Dendritic cell treated with granulocyte-macrophage colony-stimulating factor and Interleukin-4, amounts not matched to agents 40 ng/mL and 50 ng/mL, for 4 days (primary cell): ENCODE measurements around the gene OCA2.
"Not testable (repeated sequence)": the region's sequence is repeated elsewhere in the genome, so short reads cannot be mapped to it uniquely, and the experiment has no call there.

Experiments used
- H3K27ac Mint-ChIP-seq: one replicate; pipeline ENCODE4 v1.8.0; 2022; ENCODE audit warnings: mild to moderate bottlenecking, mixed read lengths
- H3K27me3 Mint-ChIP-seq: one replicate; pipeline ENCODE4 v1.8.0; 2022; ENCODE audit warnings: mild to moderate bottlenecking, mixed read lengths
- H3K36me3 Mint-ChIP-seq: one replicate; pipeline ENCODE4 v1.8.0; 2022; ENCODE audit warnings: low read depth, mixed read lengths
- H3K4me1 Mint-ChIP-seq: one replicate; pipeline ENCODE4 v1.8.0; 2022; ENCODE audit warnings: low read depth, mixed read lengths
- H3K4me3 Mint-ChIP-seq: one replicate; pipeline ENCODE4 v1.8.0; 2022; ENCODE audit warnings: mild to moderate bottlenecking, moderate library complexity, mixed read lengths
- H3K9me3 Mint-ChIP-seq: one replicate; pipeline ENCODE4 v1.8.0; 2022; ENCODE audit warnings: mixed read lengths
- intact Hi-C: fragments of 100-400 bp; cut with micrococcal nuclease; formaldehyde crosslinking; loops from one replicate; pipeline ENCODE4 v1.15.0; 2022

Gene OCA2

GRCh38 chr15:27776501-27776900, 322.6 kb downstream of the OCA2 start:
- Mint-ChIP-seq H3K4me1 (no peaks in the 10 kb centered on the region), H3K4me3 (no peak overlapping the region), H3K27me3 (no peaks in the 10 kb centered on the region), H3K36me3 (no peaks in the 10 kb centered on the region), H3K27ac (no peak overlapping the region), H3K9me3 (peaks cover 41% of the 10 kb centered on the region)
- intact Hi-C loops = no loop called here

DNA sequence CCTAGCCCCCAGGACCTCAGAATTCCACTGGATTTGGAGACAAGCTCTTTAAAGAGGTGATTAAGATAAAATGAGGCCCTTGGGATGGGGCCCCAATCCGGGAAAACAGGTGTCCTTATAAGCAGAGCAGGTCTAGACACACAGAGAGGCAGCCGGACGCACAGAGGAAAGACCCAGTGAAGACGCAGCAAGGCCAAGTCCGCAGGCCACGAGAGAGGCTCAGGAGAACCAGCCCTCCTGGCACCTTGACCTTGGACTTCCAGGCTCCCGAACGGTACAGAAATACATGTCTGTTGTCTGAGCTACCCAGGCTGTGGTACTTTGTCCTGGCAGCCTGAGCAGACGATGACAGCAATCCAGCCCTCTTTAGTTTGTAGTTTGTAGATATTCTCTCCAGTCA, 324.5 kb downstream of the OCA2 start:
- Mint-ChIP-seq H3K4me1 (no peaks in the 10 kb centered on the region), H3K4me3 (no peak overlapping the region)
- intact Hi-C loops = no loop called here

DNA sequence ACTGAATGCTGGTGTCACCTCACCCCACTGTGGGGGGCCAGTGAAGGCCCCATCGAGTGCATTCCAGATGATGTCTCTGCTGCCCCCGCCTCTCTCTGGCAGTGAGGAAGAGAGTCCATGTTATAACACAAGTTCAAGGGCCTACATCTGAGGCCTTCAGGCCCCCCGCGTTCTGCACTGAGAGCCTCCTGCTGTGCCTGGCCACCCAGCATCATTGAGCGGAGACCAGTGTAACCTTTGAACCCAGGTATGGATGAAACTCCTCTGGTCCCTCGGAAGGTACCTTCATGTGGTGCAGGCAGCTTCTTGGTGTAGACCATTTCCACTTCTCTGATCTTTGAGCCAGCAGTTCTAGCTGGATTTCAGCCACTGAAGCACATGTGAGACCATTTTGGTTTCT, 324.9 kb downstream of the OCA2 start:
- H3K36me3 Mint-ChIP-seq = no peaks in the 10 kb centered on the region
- H3K27ac Mint-ChIP-seq = no peak overlapping the region
- H3K4me1 Mint-ChIP-seq = no peaks in the 10 kb centered on the region
- H3K9me3 Mint-ChIP-seq = peaks cover 59% of the 10 kb centered on the region
- intact Hi-C loops = no loop called here
- H3K27me3 Mint-ChIP-seq = no peaks in the 10 kb centered on the region
- no peak overlapping the region for H3K4me3 Mint-ChIP-seq

More for the DNA sequence above, 324.5 kb downstream of the OCA2 start:
- no peaks in the 10 kb centered on the region for H3K27me3 Mint-ChIP-seq
- no peak overlapping the region for H3K27ac Mint-ChIP-seq
- peaks cover 57% of the 10 kb centered on the region for H3K9me3 Mint-ChIP-seq
- no peaks in the 10 kb centered on the region for H3K36me3 Mint-ChIP-seq

- Mint-ChIP-seq H3K36me3 (no peaks in the 10 kb centered on the region), H3K4me3 (no peak overlapping the region)
- intact Hi-C loops = no loop called here
Measured at GRCh38 chr15:27771892-27772291, 327.2 kb downstream of the OCA2 start.

GRCh38 chr15:27770769-27771554, 328.2 kb downstream of the OCA2 start:
- intact Hi-C loops = no loop called here
- H3K27ac Mint-ChIP-seq = no peak overlapping the region
- H3K27me3 Mint-ChIP-seq = no peaks in the 10 kb centered on the region
- peaks cover 76% of the 10 kb centered on the region for H3K9me3 Mint-ChIP-seq
- H3K36me3 Mint-ChIP-seq = no peaks in the 10 kb centered on the region
- no peak overlapping the region for H3K4me3 Mint-ChIP-seq
- H3K4me1 Mint-ChIP-seq = no peaks in the 10 kb centered on the region

More at GRCh38 chr15:27771892-27772291, 327.2 kb downstream of the OCA2 start:
- no peaks in the 10 kb centered on the region for H3K27me3 Mint-ChIP-seq
- peaks cover 77% of the 10 kb centered on the region for H3K9me3 Mint-ChIP-seq
- H3K4me1 Mint-ChIP-seq = no peaks in the 10 kb centered on the region
- no peak overlapping the region for H3K27ac Mint-ChIP-seq

- no peaks in the 10 kb centered on the region for H3K4me1 Mint-ChIP-seq
- H3K36me3 Mint-ChIP-seq = no peaks in the 10 kb centered on the region
- no peak overlapping the region for H3K27ac Mint-ChIP-seq
- H3K27me3 Mint-ChIP-seq = no peaks in the 10 kb centered on the region
- intact Hi-C loops = no loop called here
- H3K4me3 Mint-ChIP-seq = no peak overlapping the region
- H3K9me3 Mint-ChIP-seq = peaks cover 69% of the 10 kb centered on the region
Measured at GRCh38 chr15:27770086-27770607, 329.0 kb downstream of the OCA2 start.

- H3K4me3 Mint-ChIP-seq = no peak overlapping the region
- no peaks in the 10 kb centered on the region for H3K27me3 Mint-ChIP-seq
- H3K36me3 Mint-ChIP-seq = no peaks in the 10 kb centered on the region
- intact Hi-C loops = no loop called here
- peaks cover 69% of the 10 kb centered on the region for H3K9me3 Mint-ChIP-seq
- no peaks in the 10 kb centered on the region for H3K4me1 Mint-ChIP-seq
- no peak overlapping the region for H3K27ac Mint-ChIP-seq
Measured at GRCh38 chr15:27769652-27770051, 329.5 kb downstream of the OCA2 start.

DNA sequence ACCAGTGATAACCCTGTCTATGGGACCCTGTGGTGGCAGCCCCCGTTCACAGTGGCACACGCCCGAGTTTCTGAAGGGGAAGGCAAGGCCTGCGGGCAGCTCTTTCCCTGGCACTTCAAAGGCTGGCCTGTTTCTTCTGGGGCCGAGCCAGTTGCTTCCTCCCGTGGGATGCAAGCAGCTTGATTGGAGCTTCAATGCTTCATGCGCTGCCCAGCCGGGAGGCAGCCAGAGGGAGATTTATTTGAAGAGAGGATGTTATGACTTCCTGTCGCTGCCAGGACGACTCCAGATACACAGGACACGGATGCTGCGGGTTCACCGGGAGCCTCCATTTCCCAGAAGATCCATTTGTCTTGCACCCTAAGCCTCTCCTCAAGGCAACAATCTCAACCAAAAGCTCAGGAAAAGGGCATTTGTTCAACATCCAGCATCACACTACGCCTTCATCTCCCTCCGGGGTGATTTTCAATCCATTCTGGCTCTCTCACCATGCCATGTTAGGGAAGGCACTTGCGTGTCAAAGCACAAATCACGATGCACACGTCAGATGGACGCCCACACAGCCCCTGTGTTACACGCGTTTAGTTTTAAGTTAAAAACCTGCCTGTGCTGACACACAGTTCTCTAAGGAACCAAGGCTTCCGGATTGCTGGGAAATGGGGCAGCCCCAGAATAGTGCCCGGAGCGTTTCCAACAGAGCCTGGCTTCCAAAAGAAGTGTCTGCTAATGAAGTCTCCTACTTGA, 330.2 kb downstream of the OCA2 start:
- Mint-ChIP-seq H3K9me3 (peaks cover 69% of the 10 kb centered on the region), H3K27me3 (no peaks in the 10 kb centered on the region), H3K27ac (no peak overlapping the region), H3K36me3 (no peaks in the 10 kb centered on the region), H3K4me3 (no peak overlapping the region), H3K4me1 (no peaks in the 10 kb centered on the region)
- intact Hi-C loops = no loop called here

GRCh38 chr15:27767918-27768640, 331.0 kb downstream of the OCA2 start:
- H3K9me3 Mint-ChIP-seq = peaks cover 77% of the 10 kb centered on the region

GRCh38 chr15:27767430-27767829, 331.7 kb downstream of the OCA2 start:
- H3K36me3 Mint-ChIP-seq, intact Hi-C loops, H3K27ac Mint-ChIP-seq, H3K27me3 Mint-ChIP-seq, H3K4me1 Mint-ChIP-seq, H3K4me3 Mint-ChIP-seq: not testable (repeated sequence)
- peaks cover 84% of the 10 kb centered on the region for H3K9me3 Mint-ChIP-seq

More at GRCh38 chr15:27767918-27768640, 331.0 kb downstream of the OCA2 start:
- Mint-ChIP-seq H3K4me1 (no peaks in the 10 kb centered on the region), H3K36me3 (no peaks in the 10 kb centered on the region), H3K27me3 (no peaks in the 10 kb centered on the region), H3K4me3 (no peak overlapping the region), H3K27ac (no peak overlapping the region)
- intact Hi-C loops = no loop called here

DNA sequence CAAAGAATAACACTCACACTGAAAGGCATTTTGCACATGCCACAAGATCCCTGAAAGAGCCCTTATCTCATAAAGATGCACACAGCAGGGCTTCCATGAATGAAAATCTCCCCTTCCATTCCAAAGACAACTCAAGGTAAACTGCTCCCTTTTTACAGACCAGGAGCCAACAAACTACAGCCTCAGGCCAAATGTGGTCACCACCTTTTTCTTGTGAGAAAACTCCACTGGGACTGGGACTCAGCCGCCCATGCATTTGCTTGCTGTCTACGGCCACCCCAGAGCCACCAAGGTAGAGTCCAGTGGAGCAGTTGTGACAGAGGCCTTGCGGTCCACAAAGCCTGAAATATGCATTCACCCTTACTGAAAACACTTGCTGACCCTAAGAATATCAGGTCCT, 334.8 kb downstream of the OCA2 start:
- H3K9me3 Mint-ChIP-seq = peaks cover 62% of the 10 kb centered on the region
- no peak overlapping the region for H3K4me3 Mint-ChIP-seq
- H3K36me3 Mint-ChIP-seq = no peaks in the 10 kb centered on the region
- intact Hi-C loops = no loop called here
- H3K27me3 Mint-ChIP-seq = no peaks in the 10 kb centered on the region
- no peaks in the 10 kb centered on the region for H3K4me1 Mint-ChIP-seq
- no peak overlapping the region for H3K27ac Mint-ChIP-seq

DNA sequence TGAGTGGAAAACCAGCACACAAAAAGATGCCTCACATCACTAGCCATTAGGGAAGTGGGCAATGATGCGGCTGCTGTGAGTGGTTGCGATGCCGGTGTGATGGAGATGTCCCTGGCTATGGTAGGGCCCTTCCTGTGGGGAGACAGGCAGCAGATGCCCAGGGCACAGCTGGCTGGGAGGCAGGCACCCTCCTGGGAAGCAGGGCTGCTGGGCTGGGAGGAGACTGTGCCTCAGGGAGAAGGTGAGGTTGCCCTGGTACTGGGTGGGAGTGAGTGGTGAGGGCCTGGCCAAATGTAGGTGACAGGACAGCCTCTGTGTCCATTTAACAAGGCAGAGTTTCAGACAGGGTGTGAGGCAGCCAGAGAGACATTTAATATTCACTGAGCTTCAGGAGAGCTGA, 335.6 kb downstream of the OCA2 start:
- H3K36me3 Mint-ChIP-seq = no peaks in the 10 kb centered on the region
- H3K4me1 Mint-ChIP-seq = no peaks in the 10 kb centered on the region
- H3K27ac Mint-ChIP-seq = no peak overlapping the region
- intact Hi-C loops = no loop called here
- H3K4me3 Mint-ChIP-seq = no peak overlapping the region
- H3K9me3 Mint-ChIP-seq = peaks cover 61% of the 10 kb centered on the region
- no peaks in the 10 kb centered on the region for H3K27me3 Mint-ChIP-seq

GRCh38 chr15:27762471-27762870, 336.6 kb downstream of the OCA2 start:
- no peaks in the 10 kb centered on the region for H3K36me3 Mint-ChIP-seq
- peaks cover 63% of the 10 kb centered on the region for H3K9me3 Mint-ChIP-seq
- H3K4me3 Mint-ChIP-seq = no peak overlapping the region
- H3K4me1 Mint-ChIP-seq = no peaks in the 10 kb centered on the region
- intact Hi-C loops = no loop called here
- no peaks in the 10 kb centered on the region for H3K27me3 Mint-ChIP-seq
- H3K27ac Mint-ChIP-seq = no peak overlapping the region

- no peak overlapping the region for H3K27ac Mint-ChIP-seq
- intact Hi-C loops = no loop called here
- H3K4me3 Mint-ChIP-seq = no peak overlapping the region
- H3K9me3 Mint-ChIP-seq = peaks cover 47% of the 10 kb centered on the region
- H3K4me1 Mint-ChIP-seq = no peaks in the 10 kb centered on the region
- no peaks in the 10 kb centered on the region for H3K27me3 Mint-ChIP-seq
- H3K36me3 Mint-ChIP-seq = no peaks in the 10 kb centered on the region
Measured at GRCh38 chr15:27757052-27757451, 342.1 kb downstream of the OCA2 start.
